ENCODE measurements around the gene SERGEF.

The SERGEF gene

GRCh38 chr11:17775507-17776211, 237.2 kb downstream of the SERGEF start:
- FAIRE-seq (no peak), DNase-seq (ENCODE audit: insufficient read length, low spot score) (no peak)
- no peak for TF ChIP-seq POLR2A (IDR thresholded peaks at IDR 0.05; ENCODE audit: low read depth, low read length)
- TF ChIP-seq POU2F2 (IDR thresholded peaks at IDR 0.05; ENCODE audit: low read depth, low read length): no peak
- TF ChIP-seq PAX5 (IDR thresholded peaks at IDR 0.05; ENCODE audit: insufficient read depth, low read length, severe bottlenecking): no peak
- TF ChIP-seq SPI1 (IDR thresholded peaks at IDR 0.05; ENCODE audit: low read depth, low read length): no peak
- TF ChIP-seq POLR2AphosphoS5 (IDR thresholded peaks at IDR 0.05; ENCODE audit: low read depth, low read length): no peak
- no peak for TF ChIP-seq TAF1 (IDR thresholded peaks at IDR 0.05; ENCODE audit: low read depth, low read length)

- TF ChIP-seq POLR2A (IDR thresholded peaks at IDR 0.05; ENCODE audit: low read depth, low read length): no peak
- no peak for TF ChIP-seq POU2F2 (IDR thresholded peaks at IDR 0.05; ENCODE audit: low read depth, low read length)
- no peak for TF ChIP-seq PAX5 (IDR thresholded peaks at IDR 0.05; ENCODE audit: insufficient read depth, low read length, severe bottlenecking)
- no peak for TF ChIP-seq POLR2AphosphoS5 (IDR thresholded peaks at IDR 0.05; ENCODE audit: low read depth, low read length)
- no peak for TF ChIP-seq SPI1 (IDR thresholded peaks at IDR 0.05; ENCODE audit: low read depth, low read length)
- no peak for TF ChIP-seq TAF1 (IDR thresholded peaks at IDR 0.05; ENCODE audit: low read depth, low read length)
- no peak for DNase-seq (ENCODE audit: insufficient read length, low spot score)
- FAIRE-seq: no peak
Observed at GRCh38 chr11:17775035-17775348, 237.9 kb downstream of the SERGEF start.

GRCh38 chr11:17774232-17775034, 238.4 kb downstream of the SERGEF start:
- FAIRE-seq (no peak), DNase-seq (ENCODE audit: insufficient read length, low spot score) (no peak)
- TF ChIP-seq POLR2AphosphoS5 (IDR thresholded peaks at IDR 0.05; ENCODE audit: low read depth, low read length) (no peak), TAF1 (IDR thresholded peaks at IDR 0.05; ENCODE audit: low read depth, low read length) (no peak), POLR2A (IDR thresholded peaks at IDR 0.05; ENCODE audit: low read depth, low read length) (no peak), POU2F2 (IDR thresholded peaks at IDR 0.05; ENCODE audit: low read depth, low read length) (no peak), PAX5 (IDR thresholded peaks at IDR 0.05; ENCODE audit: insufficient read depth, low read length, severe bottlenecking) (no peak), SPI1 (IDR thresholded peaks at IDR 0.05; ENCODE audit: low read depth, low read length) (no peak)

GRCh38 chr11:17773674-17774073, 239.2 kb downstream of the SERGEF start:
- FAIRE-seq (no peak), DNase-seq (ENCODE audit: insufficient read length, low spot score) (no peak)
- no peak for TF ChIP-seq POLR2A (IDR thresholded peaks at IDR 0.05; ENCODE audit: low read depth, low read length)
- TF ChIP-seq SPI1 (IDR thresholded peaks at IDR 0.05; ENCODE audit: low read depth, low read length): no peak
- TF ChIP-seq POLR2AphosphoS5 (IDR thresholded peaks at IDR 0.05; ENCODE audit: low read depth, low read length): no peak

- FAIRE-seq (no peak), DNase-seq (ENCODE audit: insufficient read length, low spot score) (no peak)
- TF ChIP-seq PAX5 (IDR thresholded peaks at IDR 0.05; ENCODE audit: insufficient read depth, low read length, severe bottlenecking) (no peak), POLR2A (IDR thresholded peaks at IDR 0.05; ENCODE audit: low read depth, low read length) (no peak), SPI1 (IDR thresholded peaks at IDR 0.05; ENCODE audit: low read depth, low read length) (no peak), TAF1 (IDR thresholded peaks at IDR 0.05; ENCODE audit: low read depth, low read length) (no peak), POLR2AphosphoS5 (IDR thresholded peaks at IDR 0.05; ENCODE audit: low read depth, low read length) (no peak), POU2F2 (IDR thresholded peaks at IDR 0.05; ENCODE audit: low read depth, low read length) (no peak)
Observed at GRCh38 chr11:17772704-17773600, 239.9 kb downstream of the SERGEF start.

GRCh38 chr11:17771841-17772401, 240.9 kb downstream of the SERGEF start:
- TF ChIP-seq POU2F2 (IDR thresholded peaks at IDR 0.05; ENCODE audit: low read depth, low read length) (no peak), SPI1 (IDR thresholded peaks at IDR 0.05; ENCODE audit: low read depth, low read length) (no peak), POLR2A (IDR thresholded peaks at IDR 0.05; ENCODE audit: low read depth, low read length) (no peak), POLR2AphosphoS5 (IDR thresholded peaks at IDR 0.05; ENCODE audit: low read depth, low read length) (no peak), TAF1 (IDR thresholded peaks at IDR 0.05; ENCODE audit: low read depth, low read length) (no peak), PAX5 (IDR thresholded peaks at IDR 0.05; ENCODE audit: insufficient read depth, low read length, severe bottlenecking) (no peak)
- FAIRE-seq (no peak), DNase-seq (ENCODE audit: insufficient read length, low spot score) (no peak)

- no peak for FAIRE-seq
- DNase-seq (ENCODE audit: insufficient read length, low spot score): no peak
- TF ChIP-seq POLR2A (IDR thresholded peaks at IDR 0.05; ENCODE audit: low read depth, low read length): no peak
- no peak for TF ChIP-seq PAX5 (IDR thresholded peaks at IDR 0.05; ENCODE audit: insufficient read depth, low read length, severe bottlenecking)
- no peak for TF ChIP-seq POU2F2 (IDR thresholded peaks at IDR 0.05; ENCODE audit: low read depth, low read length)
- TF ChIP-seq POLR2AphosphoS5 (IDR thresholded peaks at IDR 0.05; ENCODE audit: low read depth, low read length): no peak
- TF ChIP-seq TAF1 (IDR thresholded peaks at IDR 0.05; ENCODE audit: low read depth, low read length): no peak
- TF ChIP-seq SPI1 (IDR thresholded peaks at IDR 0.05; ENCODE audit: low read depth, low read length): no peak
Observed at GRCh38 chr11:17771415-17771814, 241.4 kb downstream of the SERGEF start.

- DNase-seq (ENCODE audit: insufficient read length, low spot score) (no peak), FAIRE-seq (no peak)
- TF ChIP-seq POU2F2 (IDR thresholded peaks at IDR 0.05; ENCODE audit: low read depth, low read length): no peak
- TF ChIP-seq PAX5 (IDR thresholded peaks at IDR 0.05; ENCODE audit: insufficient read depth, low read length, severe bottlenecking): no peak
- TF ChIP-seq TAF1 (IDR thresholded peaks at IDR 0.05; ENCODE audit: low read depth, low read length): no peak
- no peak for TF ChIP-seq POLR2AphosphoS5 (IDR thresholded peaks at IDR 0.05; ENCODE audit: low read depth, low read length)
- TF ChIP-seq POLR2A (IDR thresholded peaks at IDR 0.05; ENCODE audit: low read depth, low read length): no peak
- TF ChIP-seq SPI1 (IDR thresholded peaks at IDR 0.05; ENCODE audit: low read depth, low read length): no peak
Observed at GRCh38 chr11:17770917-17771316, 241.9 kb downstream of the SERGEF start.
